SU-DHL-6 (cell line): ENCODE data around the gene CTBP1.

Source experiments
- CTCF ChIP-seq: fragments of 200-600 bp; sonication (generic); IDR thresholded peaks from one replicate; pipeline ENCODE4 v1.5.1; 2017; ENCODE audit warnings: antibody characterized with exemption, mild to moderate bottlenecking, low read length, moderate library complexity; ENCODE audit not compliant: insufficient read depth, poor library complexity, severe bottlenecking
- EZH2phosphoT487 ChIP-seq: fragments of 200-600 bp; sonication (generic), shearing (Covaris generic); conservative IDR thresholded peaks from 2 replicates; pipeline ENCODE4 v1.6.1; 2018; ENCODE audit warnings: mild to moderate bottlenecking, antibody characterized with exemption, low read length, moderate library complexity, mixed read lengths

GRCh38 chr4:1183985-1184773 is 64.8 kb downstream of the CTBP1 start:
- TF ChIP-seq CTCF (no peak), EZH2phosphoT487 (no peak)
